HG03108 (cell line): ENCODE measurements around the gene TPK1.

Source experiments
- ATAC-seq: cut with Tn5 transposase; IDR thresholded peaks from one replicate; pipeline ENCODE4 v1.9.1; 2021; ENCODE audit warnings: moderate library complexity; ENCODE audit not compliant: unreplicated experiment

The TPK1 gene

GRCh38 chr7:144835652-144836544, at the start of gene TPK1:
TSS of gene TPK1 (minus strand) at chr7:144836053. CDS start at chr7:144835602, 451 bp downstream.
- ATAC-seq: peak; percentile 86

DNA sequence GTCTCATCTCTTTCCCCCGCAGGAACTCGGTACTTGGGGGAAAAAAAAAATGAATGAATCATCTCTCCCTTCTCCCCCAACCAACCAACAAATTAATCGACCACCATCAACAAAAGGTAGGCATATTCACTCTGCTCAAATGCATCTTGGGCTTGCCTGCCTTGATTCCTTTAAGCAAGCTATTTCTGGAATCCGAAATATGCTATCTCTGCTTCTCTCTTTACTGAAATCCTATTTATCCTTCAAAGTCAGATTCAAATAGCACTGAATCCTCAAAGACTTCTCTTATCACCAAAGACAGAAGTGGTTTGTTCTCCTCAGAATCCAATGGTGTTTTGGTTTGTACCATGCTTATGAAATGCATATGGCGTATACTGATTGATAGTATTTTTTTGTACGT, 49.6 kb upstream of the TPK1 start:
- no peak for ATAC-seq

DNA sequence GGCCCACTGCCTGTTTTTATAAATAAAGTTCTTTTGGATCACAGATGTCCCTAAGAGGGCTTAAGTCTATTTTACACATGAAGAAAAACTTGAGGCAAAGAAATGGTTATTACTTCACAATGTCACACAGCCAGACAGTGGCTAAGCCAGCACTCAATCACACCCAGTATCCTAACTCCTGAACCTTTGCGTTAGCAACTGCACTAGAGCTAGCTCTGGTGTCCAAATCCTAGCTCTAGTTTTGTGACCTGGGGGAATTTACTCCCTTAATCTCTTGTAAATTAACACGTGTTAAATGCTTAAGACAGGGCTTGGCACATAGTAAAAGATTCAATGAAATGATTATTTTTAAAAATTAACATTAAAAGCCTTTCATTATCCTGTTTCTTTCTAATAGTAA, 49.0 kb upstream of the TPK1 start:
- no peak for ATAC-seq

DNA sequence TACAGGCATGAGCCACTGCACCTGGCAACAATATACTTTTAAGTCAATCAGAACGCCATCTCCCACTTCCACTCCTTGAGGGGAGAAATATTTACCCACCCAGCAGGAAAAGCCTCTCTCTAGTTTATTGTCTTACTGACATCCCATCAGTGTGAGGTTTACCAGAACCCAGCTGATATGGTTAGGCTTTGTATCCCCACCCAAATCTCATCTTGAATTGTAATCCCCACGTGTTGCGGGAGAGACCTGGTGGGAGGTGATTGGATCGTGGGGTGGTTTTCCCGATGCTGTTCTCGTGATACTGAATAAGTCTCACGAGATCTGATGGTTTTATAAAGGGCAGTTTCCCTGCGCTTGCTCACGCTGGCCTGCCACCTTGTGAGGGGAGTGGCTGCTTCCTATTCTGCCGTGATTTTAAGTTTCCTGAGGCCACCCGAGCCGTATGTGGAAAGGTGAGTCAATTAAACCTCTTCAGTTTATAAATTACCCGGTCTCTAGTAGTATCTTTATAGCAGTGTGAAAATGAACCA, 37.5 kb upstream of the TPK1 start:
- no peak for ATAC-seq

GRCh38 chr7:144869082-144869481, 33.2 kb upstream of the TPK1 start:
- ATAC-seq: no peak

- no peak for ATAC-seq
Measured at GRCh38 chr7:144866189-144866588, 30.3 kb upstream of the TPK1 start.

DNA sequence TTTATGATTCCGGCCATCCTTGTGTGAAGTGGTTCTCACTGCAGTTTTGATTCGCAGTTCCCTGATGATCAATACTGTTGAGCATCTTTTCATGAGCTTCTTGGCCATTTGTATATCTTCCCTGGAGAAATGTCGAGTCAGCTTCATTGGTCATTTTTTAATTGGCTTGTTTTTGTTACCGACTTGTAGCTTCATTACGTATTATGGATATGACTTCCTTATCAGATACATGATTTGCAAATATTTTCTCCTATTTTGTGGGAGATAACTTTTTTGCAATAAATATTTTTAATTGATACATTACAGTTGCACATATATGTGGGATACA, 27.4 kb upstream of the TPK1 start:
- no peak for ATAC-seq

GRCh38 chr7:144862612-144863319, 26.9 kb upstream of the TPK1 start:
- no peak for ATAC-seq

- no peak for ATAC-seq
Measured at GRCh38 chr7:144859739-144860138, 23.9 kb upstream of the TPK1 start.

DNA sequence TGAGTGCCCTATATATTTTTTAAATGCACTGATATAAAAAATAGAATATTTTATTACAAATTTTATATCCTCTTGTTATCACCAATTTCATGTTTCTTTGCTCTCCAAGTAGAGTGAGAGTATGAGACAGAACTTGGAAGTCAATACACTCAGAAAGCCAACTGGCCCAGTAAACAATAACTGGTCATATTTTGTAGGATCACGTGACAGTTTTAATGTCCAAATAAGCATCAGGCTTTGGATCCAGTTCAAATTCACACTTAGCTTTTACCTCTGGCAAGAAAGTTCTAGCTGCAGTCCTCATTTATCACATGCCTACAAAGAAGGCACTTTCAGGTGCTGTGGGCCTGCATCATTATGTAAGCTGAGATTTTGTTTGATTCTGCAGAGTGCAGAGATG, 21.6 kb upstream of the TPK1 start:
- no peak for ATAC-seq

GRCh38 chr7:144854839-144855424, 19.1 kb upstream of the TPK1 start:
- no peak for ATAC-seq

GRCh38 chr7:144853542-144853941, 17.7 kb upstream of the TPK1 start:
- no peak for ATAC-seq

DNA sequence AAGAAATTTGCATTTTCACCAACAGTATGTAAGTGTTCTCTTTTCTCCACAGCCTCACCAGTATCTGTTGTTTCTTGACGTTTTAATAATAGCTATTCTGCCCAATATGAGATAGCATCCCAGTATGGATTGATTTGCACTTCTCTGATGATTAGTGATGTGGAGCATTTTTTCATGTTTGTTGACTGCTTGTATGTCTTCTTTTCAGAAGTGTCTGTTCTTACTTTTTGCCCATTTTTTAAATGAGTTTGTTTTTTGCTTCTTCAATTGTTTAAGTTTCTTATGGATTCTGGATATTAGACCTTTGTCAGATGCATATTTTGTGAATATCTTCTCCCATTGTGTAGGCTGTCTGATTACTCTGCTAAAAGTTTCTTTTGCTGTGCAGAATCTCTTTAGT, 12.2 kb upstream of the TPK1 start:
- ATAC-seq: no peak

DNA sequence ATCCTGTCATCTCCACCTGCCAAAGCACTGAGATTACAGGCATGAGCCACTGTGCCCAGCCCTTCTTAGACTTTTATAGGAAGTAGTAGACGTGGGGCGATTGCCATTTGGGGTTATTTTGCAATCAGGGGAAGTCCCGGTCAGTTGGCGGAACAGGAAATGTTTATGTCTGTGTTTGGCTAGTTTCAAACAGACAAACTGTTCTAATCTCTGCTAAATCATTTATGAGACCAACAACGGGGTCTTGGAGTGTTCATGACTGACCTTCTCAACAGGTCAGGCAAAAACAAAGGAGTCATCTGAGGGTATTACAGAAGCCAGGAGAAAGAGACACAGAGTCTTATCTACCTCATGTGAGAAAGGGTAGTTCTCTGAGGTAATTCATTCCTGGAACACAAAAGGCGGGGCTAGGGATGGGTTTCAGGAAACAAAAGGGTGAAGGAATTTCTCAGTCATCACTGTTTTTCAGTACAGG, 6.6 kb upstream of the TPK1 start:
- ATAC-seq: peak; percentile 78

DNA sequence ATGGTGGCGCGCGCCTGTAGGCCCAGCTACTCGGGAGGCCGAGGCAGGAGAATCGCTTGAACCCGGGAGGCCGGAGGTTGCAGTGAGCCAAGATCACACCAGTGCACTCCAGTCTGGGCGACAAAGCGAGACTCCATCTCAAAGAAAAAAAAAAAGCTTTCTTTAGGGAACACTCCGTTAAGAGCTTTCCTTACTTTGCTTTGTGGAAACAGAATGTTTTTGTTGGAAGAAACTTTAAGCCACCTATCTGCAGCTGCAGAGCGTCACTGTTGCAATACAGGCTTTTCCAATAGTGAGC, 641 bp upstream of the TPK1 start:
- ATAC-seq: no peak

- peak; percentile 23 for ATAC-seq
Measured at GRCh38 chr7:144835155-144835611, 670 bp downstream of the TPK1 start.

DNA sequence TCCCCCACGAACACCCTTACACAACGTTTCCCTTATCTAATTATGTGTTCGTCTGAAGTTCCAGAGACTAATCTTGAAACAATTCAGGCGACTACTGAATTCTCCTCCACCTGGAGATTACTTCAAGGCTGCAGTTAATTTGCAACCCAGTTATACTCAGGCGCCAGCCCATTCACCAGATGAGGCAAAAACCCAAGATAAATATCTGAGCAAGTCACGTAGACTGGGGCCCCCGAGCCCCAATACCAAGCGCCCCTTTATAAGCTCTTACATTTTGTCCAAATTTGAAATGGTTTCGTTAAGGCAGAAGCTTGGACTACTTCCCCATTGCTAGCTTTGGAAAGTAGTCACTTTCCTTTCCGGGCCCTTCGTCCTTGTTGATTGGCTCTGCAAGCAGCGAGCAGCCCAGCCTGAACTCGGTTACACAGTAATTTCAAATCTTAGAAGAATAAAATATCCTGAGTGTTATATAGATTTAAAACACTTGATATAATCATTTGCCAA, 1.2 kb downstream of the TPK1 start:
- peak; percentile 27 for ATAC-seq

DNA sequence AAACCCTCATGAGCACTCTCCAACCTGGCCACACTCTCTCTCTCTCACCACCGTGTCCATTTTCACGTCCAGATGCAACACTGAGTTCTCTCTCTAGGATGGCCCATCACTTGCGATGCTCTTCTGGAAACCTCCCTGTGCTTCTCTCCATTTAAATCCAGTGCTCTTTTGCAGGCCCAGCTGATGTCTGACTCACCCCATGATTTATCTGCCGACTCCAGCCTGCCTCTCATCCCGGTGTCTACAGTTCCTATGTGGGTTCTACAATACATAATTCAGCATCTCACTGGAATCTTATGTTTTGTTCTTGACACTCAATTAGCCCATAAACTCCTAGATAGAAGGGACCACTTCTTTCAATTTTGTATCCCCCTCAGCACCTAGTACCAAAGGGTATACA, 5.0 kb downstream of the TPK1 start:
- ATAC-seq: no peak

DNA sequence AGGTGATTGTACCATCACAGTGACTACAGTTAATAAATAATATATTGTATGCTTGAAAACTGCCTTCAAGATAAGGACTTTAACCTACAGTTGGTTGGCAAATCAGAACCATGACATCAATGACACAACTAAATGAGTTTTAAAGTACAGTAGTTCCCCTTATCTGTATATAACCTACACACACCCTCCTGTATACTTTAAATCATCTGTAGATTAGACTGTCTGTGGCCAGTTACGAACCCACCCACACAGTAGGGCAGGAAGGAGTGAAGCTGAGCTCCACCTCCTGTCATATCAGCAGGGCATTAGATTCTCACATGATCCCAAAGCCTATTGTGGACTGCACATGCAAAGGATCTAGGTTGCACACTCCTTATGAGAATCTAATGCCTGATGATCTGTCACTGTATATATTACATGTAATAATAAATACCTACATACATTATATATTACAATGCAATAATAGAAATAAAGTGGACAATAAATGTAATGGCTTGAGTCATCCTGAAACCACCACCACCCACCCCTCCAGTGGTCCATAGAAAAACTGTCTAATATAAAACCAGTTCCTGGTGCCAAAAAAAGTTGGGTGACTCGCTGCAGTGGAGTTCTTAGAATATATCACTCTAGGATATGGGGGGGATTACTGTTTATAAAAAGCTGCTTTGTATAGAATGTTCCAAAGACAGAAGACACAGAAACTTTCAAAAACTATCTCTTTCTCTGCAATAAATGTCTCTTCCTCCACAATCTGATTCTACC, 5.6 kb downstream of the TPK1 start:
- ATAC-seq: no peak

DNA sequence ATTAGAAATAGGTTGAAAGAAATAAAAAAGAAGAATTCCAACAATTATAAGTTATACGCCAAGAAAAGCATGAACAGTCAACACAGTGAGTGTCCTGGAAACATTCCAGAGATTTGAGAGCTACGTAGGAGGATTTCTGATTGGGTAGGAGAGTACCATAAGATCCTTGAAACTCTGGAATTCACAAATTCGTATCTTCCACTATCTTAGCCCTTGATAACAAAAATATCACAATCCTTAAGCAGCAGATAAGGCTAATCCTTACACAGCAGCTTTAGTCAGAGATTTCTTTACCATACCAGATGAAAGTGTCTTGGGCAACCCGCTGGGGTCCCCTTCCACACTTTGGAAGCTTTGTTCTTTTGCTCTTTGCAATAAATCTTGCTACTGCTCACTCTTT, 8.2 kb downstream of the TPK1 start:
- no peak for ATAC-seq

GRCh38 chr7:144826208-144826607, 9.6 kb downstream of the TPK1 start:
- ATAC-seq: no peak
